Skin epidermis (tissue), 12 donors: Measurements from ENCODE around the gene MKNK2.

Experiments
- H3K27ac ChIP-seq, 21 experiments: fragments of 200-600 bp; sonication (generic) in 11 of 21; one replicate each; pipeline ENCODE4 v1.5.0; 2020; ENCODE audit warnings: mild to moderate bottlenecking in 3 of 21, inconsistent platforms in 2 of 21, moderate library complexity in 2 of 21
- H3K4me3 ChIP-seq, 7 experiments: fragments of 200-600 bp; sonication (generic) in 2 of 7; one replicate each; pipeline ENCODE4 v1.5.0; 2020; ENCODE audit warnings: inconsistent platforms in 2 of 7, mild to moderate bottlenecking in 2 of 7, moderate library complexity in 1 of 7

MKNK2 gene

GRCh38 chr19:2047449-2048103 lies 3.5 kb downstream of the MKNK2 start:
- Histone ChIP-seq H3K27ac (peak overlapping the region in 14 of 21 experiments; percentile 9 to 98 (median 92)), H3K4me3 (peak overlapping the region in 1 of 7 experiments; percentile 98)

DNA sequence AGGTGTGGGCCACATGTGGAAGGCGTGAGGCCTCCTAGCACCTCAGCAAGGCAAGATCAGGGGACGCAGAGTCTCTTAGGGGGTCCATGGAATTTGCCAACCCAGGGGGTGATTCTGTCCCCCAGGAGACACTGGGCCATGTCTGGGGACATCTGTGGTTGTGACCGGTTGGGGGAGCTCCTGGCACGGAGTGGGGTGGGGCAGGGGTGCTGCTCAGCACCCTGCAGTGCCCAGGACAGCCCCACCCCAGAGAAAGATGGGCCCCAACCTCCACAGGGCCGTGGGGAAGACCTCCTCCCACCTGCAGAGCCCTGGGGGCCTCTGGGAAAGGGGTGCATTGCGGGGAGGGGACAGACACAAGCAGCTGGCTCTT lies 4.0 kb downstream of the MKNK2 start:
- H3K4me3 ChIP-seq: no peak overlapping the region

DNA sequence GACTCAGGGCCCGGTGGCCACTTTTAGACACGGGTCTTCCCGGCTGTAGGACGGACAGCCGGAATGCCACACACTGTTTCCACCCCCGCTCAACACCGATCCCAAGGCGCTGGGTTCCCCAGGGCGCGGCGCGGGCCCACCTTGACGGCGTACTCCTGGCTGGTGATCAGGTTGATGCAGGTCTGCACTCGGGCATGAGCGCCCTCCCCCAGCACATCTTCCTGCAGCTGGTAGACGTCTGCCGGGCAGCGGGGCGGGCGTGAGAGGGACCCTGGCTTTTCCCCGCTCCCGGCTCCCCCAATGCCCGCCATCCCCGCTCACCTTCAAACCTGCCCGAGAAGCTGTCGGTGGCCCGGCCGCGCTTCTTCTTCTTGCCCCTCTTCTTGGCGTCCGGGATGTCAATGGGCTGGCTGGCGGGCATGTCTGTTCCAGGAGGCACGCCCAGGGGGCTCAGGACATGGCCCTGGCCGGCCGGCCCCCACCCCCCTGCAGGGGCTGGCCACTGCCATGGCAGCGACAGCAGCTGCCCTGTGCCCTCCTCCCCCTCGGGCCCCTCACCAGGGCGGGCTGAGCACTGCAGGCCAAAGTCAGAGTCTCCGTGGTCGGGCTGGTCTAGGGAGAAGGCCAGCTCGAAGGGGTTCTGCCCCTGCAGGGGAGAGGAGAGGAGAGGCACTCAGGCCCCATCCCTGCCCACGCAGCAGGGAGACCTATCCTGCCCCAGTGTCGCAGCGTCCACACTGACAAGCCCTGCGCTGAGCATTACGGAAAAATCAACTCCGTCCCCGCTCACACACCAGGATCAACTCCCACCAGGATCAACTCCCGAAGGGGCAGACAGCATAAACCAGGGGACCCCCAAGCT lies 4.8 kb downstream of the MKNK2 start:
- H3K4me3 ChIP-seq: no peak overlapping the region
- H3K27ac ChIP-seq: peak overlapping the region in 10 of 21 experiments; percentile 0 to 91 (median 62)

More for the DNA sequence above, 4.0 kb downstream of the MKNK2 start:
- peak overlapping the region in 12 of 21 experiments; percentile 9 to 98 (median 92) for H3K27ac ChIP-seq

DNA sequence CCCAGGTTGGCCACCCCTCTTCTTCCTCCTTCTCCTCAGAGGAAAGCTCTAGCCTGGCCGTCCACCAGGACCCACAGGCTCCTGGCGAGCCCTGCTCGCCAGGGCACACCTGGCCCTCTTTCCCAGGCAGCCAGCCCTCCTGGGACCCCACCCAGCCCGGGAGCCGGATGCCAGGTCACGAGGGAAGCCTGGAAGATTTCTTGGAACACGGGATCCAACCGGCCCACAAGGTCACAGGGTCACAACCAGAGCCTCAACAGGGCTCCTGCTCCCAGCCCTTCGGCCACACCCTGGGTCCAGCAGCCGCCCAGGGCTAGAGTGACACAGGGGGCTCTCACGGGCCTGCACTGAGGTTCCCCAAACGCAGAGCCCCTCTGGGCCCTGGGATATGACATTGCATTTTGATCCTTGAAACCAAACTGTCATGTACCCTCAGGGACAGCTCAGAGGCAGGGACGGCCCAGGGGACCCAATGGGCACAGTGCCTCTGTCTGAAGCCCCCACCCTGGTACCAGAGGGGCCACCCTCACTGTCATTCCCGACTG lies 5.5 kb downstream of the MKNK2 start:
- Histone ChIP-seq H3K4me3 (no peak overlapping the region), H3K27ac (peak overlapping the region in 11 of 21 experiments; percentile 0 to 91 (median 57))

DNA sequence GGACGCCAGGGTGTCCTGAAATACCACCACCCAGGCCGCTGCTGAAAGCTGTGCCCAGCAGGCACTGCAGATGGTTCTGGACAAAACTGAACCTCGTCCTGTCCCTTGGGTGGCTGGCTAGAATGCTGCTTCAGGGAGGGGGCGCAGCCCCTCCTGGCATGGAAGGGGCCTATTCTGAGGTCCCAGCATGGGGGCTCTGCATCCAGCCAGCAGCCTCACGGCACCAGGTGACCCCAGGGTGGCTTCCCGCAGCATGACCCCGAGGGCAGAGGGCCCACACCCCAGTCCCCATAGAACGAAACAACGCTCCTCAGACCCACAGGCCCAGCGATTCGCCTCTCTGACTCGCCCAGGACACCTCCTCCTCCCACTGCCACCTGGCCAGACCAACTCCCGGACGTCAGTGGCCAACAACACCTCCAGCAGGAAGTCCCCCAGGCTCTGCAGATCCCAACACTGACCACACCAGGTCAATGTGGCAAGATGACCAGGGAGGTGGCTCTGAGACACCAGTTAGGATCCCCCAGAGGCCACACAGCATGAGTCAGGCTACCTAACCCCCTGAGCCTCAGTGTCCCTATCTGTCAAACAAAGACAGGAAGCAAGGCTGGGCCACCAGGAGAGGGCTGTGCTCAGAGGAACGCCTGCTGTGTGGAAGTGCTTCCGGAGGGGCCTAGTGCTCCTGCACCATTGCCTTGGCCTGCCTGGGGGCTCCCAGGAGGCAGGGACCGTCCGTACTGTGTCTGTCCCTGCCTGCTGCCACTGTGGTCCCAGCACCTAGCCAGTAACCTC lies 6.1 kb downstream of the MKNK2 start:
- Histone ChIP-seq H3K4me3 (no peak overlapping the region), H3K27ac (peak overlapping the region in 12 of 21 experiments; percentile 18 to 91 (median 47))

- H3K27ac ChIP-seq: peak overlapping the region in 10 of 21 experiments; percentile 1 to 73 (median 36)
- H3K4me3 ChIP-seq: no peak overlapping the region
Measured at GRCh38 chr19:2043961-2044708, 6.9 kb downstream of the MKNK2 start.

DNA sequence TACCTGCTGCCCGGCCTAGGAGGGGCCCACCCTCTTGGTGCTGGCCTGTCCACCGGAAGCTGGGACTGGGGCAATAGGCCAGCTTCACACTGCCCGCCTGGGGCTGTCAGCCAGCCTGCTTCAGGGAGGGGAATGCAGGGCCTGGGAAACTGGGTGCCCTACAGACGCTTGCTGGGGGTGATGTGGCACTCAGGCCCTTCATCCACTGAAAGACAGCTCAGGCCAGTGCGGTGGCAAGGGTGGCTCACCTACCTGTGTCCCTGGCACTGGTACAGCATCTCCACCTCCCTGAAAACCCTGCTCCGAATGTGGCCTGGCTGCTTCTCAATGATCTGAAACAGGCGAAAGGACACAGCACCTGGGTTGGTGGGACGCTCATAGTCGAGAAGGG lies 7.8 kb downstream of the MKNK2 start:
- H3K27ac ChIP-seq: peak overlapping the region in 17 of 21 experiments; percentile 15 to 94 (median 88)
- no peak overlapping the region for H3K4me3 ChIP-seq

DNA sequence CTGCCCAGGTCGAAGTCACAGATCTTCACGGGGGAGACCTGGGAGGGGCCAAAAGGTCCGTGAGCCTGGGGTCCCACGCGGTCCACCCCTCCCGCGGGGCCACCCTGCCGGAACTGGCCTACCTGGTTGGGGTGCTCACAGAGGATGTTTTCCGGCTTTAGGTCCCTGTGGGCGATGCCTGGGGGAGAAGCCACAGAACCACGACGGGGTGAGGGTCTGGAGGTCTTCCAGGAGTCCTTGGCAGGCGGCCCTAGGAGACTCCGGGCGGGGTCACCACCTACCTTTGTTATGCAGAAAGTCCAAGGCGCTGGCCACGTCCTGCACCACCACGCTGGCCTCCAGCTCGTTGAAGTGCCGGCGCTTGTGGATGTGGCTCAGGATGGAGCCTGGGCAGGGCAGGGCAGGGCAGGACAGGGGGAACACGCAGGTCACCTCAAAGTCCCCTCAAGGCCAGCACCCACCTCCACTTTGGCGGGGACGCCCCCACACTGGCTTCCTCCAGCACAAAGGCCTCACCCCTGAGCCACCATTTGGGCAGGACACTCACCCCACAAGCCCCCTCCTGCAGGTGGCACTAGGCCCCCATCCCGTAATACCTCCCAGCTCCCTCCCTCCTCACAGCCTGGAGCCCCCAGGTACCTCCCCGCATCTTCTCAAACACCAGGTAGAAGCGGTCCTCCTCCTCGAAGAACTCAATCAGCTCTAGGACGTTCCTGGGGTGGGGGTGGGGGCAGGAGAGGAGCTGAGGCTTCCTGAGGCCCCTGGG lies 8.4 kb downstream of the MKNK2 start:
- H3K27ac ChIP-seq: peak overlapping the region in 20 of 21 experiments; percentile 60 to 94 (median 88)
- H3K4me3 ChIP-seq: peak overlapping the region in 6 of 7 experiments; percentile 11 to 29 (median 20)

DNA sequence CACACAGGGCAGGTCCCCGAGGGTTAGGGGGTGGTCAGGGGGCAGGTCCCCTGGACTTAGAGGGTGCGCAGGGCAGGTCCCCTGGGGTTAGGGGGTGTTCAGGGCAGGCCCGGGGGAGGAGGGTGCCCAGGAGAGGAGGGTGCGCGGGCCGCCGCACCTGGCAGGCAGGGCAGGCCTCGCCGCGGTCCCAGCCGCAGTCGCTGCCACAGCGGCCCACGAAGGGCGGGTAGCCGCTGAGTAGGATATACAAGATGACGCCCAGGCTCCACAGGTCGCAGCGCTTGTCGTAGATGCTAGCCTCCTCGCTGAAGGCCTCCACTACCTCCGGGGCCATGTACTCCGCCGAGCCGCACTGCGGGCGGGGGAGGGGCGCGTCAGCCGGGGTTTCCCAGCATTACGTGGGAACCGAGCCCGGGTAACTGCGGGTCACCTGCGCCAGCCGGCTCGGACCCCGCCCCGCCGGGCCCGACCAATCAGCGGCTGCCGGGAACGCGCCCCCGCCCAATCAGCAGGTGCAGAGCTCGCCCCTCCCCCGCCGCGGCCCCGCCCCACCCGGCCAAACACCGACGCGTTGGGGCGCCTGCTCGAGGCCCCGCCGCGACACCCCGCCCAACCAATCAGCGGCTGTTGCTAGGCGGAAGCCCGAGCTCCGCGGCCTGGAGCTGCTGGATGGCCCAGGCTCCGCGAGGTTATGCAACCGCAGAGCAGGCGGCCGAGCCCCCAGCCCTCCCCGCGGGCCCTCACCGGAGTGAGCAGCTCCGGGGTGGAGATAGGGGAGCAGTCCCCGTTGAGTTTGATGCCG lies 9.2 kb downstream of the MKNK2 start:
- Histone ChIP-seq H3K27ac (peak overlapping the region; percentile 47 to 94 (median 88)), H3K4me3 (peak overlapping the region; percentile 12 to 38 (median 18))

DNA sequence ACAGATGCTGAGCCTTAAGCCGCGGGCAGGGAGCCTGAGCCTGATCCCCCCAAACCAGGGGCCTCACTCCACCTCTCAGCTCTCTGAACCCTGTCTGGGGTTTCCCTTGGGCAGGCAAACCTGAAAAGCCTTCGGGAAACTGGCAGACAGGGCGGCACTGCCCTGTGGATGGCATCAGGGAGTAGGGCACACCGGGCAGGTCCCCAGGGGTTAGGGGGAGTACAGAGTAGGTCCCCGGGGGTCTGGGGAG lies 9.7 kb downstream of the MKNK2 start:
- H3K4me3 ChIP-seq: peak overlapping the region in 6 of 7 experiments; percentile 12 to 38 (median 20)

DNA sequence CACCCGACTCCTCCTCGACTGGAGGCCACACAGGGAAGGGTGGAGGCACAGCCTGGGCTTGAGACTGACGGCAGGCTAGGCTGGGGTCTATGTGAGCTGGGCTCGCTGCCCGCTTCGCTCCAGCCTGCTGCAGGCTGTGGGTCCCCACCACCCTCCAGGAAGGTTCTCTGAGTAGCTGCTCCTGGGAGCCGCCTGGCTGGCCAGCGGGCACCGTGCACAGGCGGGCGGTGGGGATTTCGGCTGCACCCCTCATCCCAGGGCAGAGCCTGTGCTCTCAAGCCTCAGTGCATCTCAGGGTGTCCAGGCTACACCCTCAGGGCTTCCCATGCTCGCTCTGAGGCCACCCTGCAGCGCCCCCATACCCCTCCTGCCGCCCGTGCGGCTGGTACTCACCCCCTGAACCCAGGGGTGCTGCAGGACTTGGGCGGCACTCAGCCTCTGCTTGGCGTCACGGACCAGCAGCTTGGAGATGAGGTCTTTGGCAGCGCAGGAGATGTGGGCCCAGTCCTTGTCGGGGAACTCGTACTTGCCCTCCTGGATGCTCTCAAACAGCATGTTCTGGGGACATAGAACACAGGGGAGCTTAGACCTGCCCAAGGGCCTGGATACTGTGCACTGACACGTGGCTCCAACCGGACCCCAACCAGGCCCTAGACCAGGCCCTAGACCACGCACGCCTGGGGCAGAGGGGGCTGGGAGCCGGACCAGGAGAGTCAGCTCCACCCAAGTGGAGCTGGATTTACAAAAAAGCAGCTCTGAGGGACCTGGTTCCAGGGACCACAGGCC lies 10.2 kb downstream of the MKNK2 start:
- peak overlapping the region in 19 of 21 experiments; percentile 74 to 92 (median 88) for H3K27ac ChIP-seq
- peak overlapping the region in 2 of 7 experiments; percentile 12 to 38 for H3K4me3 ChIP-seq

More for the DNA sequence above, 9.7 kb downstream of the MKNK2 start:
- H3K27ac ChIP-seq: peak overlapping the region; percentile 47 to 94 (median 88)

GRCh38 chr19:2039959-2040646 lies 10.9 kb downstream of the MKNK2 start:
- Histone ChIP-seq H3K4me3 (no peak overlapping the region), H3K27ac (peak overlapping the region in 5 of 21 experiments; percentile 2 to 92 (median 91))

DNA sequence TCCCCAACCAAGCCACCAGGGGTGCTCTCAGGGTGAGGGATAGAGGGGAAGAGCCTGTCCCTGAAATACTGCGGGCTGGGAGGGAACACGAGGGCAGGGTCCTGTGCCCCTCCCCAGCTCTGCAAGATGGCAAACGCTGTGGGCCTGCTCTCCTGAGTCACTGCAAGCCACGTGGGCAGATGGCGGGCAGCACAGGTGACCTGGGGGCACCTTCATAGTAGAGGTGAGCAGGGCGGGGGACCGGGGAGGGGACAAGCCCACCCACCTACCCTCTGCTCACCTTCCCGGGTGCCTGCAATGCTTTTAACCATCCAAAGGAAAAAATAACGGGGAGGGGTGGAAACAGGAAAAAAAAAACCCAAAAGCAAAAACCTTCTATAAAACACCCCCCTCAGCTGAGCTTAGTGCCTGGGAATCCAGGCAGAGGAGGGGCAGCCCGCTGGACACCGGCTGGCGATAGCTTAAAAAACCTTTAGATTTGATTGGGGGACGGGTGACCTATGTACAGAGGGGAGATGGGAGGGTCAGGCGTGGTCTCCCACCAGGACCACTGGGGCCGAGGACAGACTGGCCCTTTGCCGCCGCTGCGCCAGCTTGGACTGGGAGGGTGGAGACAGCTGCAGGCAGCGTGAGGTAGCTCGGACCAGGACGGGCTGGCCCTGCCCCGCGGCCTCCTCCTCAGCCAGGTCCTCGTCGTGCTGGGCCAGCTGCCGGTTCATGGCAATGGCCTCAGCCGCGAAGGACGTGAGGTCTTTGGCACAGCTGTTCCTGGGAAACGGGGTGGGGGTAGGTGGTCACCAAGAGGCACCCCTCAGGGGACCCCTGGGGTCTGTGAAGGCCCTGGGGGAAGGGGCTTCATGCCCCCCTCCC lies 11.7 kb downstream of the MKNK2 start:
- peak overlapping the region in 3 of 21 experiments; percentile 1 to 37 (median 16) for H3K27ac ChIP-seq

GRCh38 chr19:2038284-2039088 lies 12.6 kb downstream of the MKNK2 start:
- Histone ChIP-seq H3K4me3 (no peak overlapping the region), H3K27ac (no peak overlapping the region)

More for the DNA sequence above, 11.7 kb downstream of the MKNK2 start:
- H3K4me3 ChIP-seq: no peak overlapping the region
